PC-3 (cell line): ENCODE measurements around the gene BMPR1A. TPM values are rescaled to one million over a fixed set of nuclear protein-coding genes. Genes with fewer than 3 reads are reported as not detected.

Experiments used
- ATAC-seq: fragments of 200-7000 bp; cut with Tn5 transposase; 2 replicates; pipeline ENCODE4 v1.9.1; 2020; ENCODE audit warnings: mild to moderate bottlenecking, moderate library complexity
- Bru-seq: library from RNA; stranded (reverse); fragments of 400-500 nt; gene quantifications from one replicate; lab custom pipeline; 2021; lab: Mats Ljungman, UMichigan
- BruChase-seq, 2 experiments: library from RNA; stranded (reverse); fragments of 400-500 nt; gene quantifications; one replicate each; lab custom pipeline; 2021; lab: Mats Ljungman, UMichigan
- BruUV-seq: library from RNA; stranded (reverse); fragments of 400-500 nt; replicated peaks from 2 replicates; lab custom pipeline; 2021; lab: Mats Ljungman, UMichigan
- CTCF ChIA-PET: fragments of 300-600 bp; sonication (Branson Sonifier 250); formaldehyde crosslinking; loops from one replicate; lab custom pipeline; 2022; ENCODE audit warnings: antibody characterized with exemption; lab: Charles Lee
- POLR2A ChIA-PET: fragments of 300-600 bp; sonication (Branson Sonifier 250); formaldehyde crosslinking; loops from one replicate; lab custom pipeline; 2022; ENCODE audit warnings: antibody characterized with exemption; ENCODE audit not compliant: unreplicated experiment; lab: Charles Lee
- DNase-seq: peaks from one replicate; pipeline ENCODE4 v3.0.0-alpha.2; 2015
- H2AFZ ChIP-seq: fragments of 300-600 bp; sonication (generic); 2 replicates; pipeline ENCODE4 v1.6.0; 2016; ENCODE audit warnings: antibody characterized with exemption, low read length
- H3F3A ChIP-seq: fragments of 300-600 bp; sonication (generic); one replicate; pipeline ENCODE4 v1.6.0; 2017; ENCODE audit warnings: antibody characterized with exemption, low read length, control low read depth, mild to moderate bottlenecking; ENCODE audit not compliant: unreplicated experiment
- H3K27ac ChIP-seq: fragments of 300-600 bp; sonication (generic); 2 replicates; pipeline ENCODE4 v1.5.1; 2016; ENCODE audit warnings: mild to moderate bottlenecking, low read length
- H3K27me3 ChIP-seq: fragments of 300-600 bp; sonication (generic); 2 replicates; pipeline ENCODE4 v1.6.1; 2016; ENCODE audit warnings: low read length, mixed read lengths
- H3K36me3 ChIP-seq: fragments of 300-600 bp; sonication (generic); 2 replicates; pipeline ENCODE4 v1.6.1; 2016; ENCODE audit warnings: low read depth, mixed run types, low read length, mixed read lengths
- H3K4me1 ChIP-seq: fragments of 300-600 bp; sonication (generic); 2 replicates; pipeline ENCODE4 v1.5.1; 2016; ENCODE audit warnings: low read length; ENCODE audit not compliant: insufficient read depth
- H3K4me2 ChIP-seq: fragments of 300-600 bp; sonication (generic); 2 replicates; pipeline ENCODE4 v1.6.0; 2016; ENCODE audit warnings: low read length
- H3K4me3 ChIP-seq: fragments of 300-600 bp; sonication (generic); 2 replicates; pipeline ENCODE4 v1.5.1; 2016; ENCODE audit warnings: mild to moderate bottlenecking, low read length, mixed read lengths
- H3K79me2 ChIP-seq: fragments of 300-600 bp; sonication (generic); 2 replicates; pipeline ENCODE4 v1.6.1; 2017; ENCODE audit warnings: low read length, mixed read lengths
- H3K9ac ChIP-seq: fragments of 300-600 bp; sonication (generic); 2 replicates; pipeline ENCODE4 v1.6.0; 2016; ENCODE audit warnings: mild to moderate bottlenecking, low read length
- H3K9me2 ChIP-seq: fragments of 300-600 bp; sonication (generic); replicated peaks from 2 replicates; pipeline ENCODE4 v1.6.1; 2016; ENCODE audit warnings: mixed run types, low read length, mixed read lengths
- H3K9me3 ChIP-seq: fragments of 300-600 bp; sonication (generic); 2 replicates; pipeline ENCODE4 v1.6.1; 2016; ENCODE audit warnings: low read length, mixed read lengths
- H4K20me1 ChIP-seq: fragments of 300-600 bp; sonication (generic); 2 replicates; pipeline ENCODE4 v1.6.1; 2016; ENCODE audit warnings: low read length, mixed read lengths
- CTCF ChIP-seq: fragments of 300-600 bp; sonication (generic); conservative IDR thresholded peaks from 2 replicates; pipeline ENCODE4 v1.5.1; 2017; ENCODE audit warnings: antibody characterized with exemption, low read depth, mild to moderate bottlenecking, low read length
- EZH2 ChIP-seq: fragments of 300-600 bp; sonication (generic); IDR thresholded peaks from one replicate; pipeline ENCODE4 v1.6.1; 2017; ENCODE audit warnings: antibody characterized with exemption, mild to moderate bottlenecking, low read length; ENCODE audit not compliant: unreplicated experiment
- EZH2phosphoT487 ChIP-seq: fragments of 300-600 bp; sonication (generic); IDR thresholded peaks from 2 replicates; pipeline ENCODE4 v1.6.1; 2018; ENCODE audit warnings: mild to moderate bottlenecking, antibody characterized with exemption, low read length, borderline replicate concordance
- intact Hi-C: fragments of 100-400 bp; cut with micrococcal nuclease; formaldehyde crosslinking; loops from 2 replicates; pipeline ENCODE4 v1.9.0; 2023
- long read RNA-seq: library from polyadenylated mRNA; unstranded; transcript quantifications from one replicate; pipeline ENCODE4 v2.0.0, GENCODE V29; 2021; ENCODE audit not compliant: unreplicated experiment
- total RNA-seq: library from RNA; depleted of rRNA; stranded (reverse); fragments of >200 nt; gene quantifications from 2 replicates; pipeline ENCODE4 v1.2.3, GENCODE V29; 2014; rRNA removed

Gene BMPR1A
- total RNA-seq (10.5 and 14.5 TPM in 2 replicates), Bru-seq, nascent RNA (percentile 70 among the genes with signal in this experiment), BruChase-seq, experiment 1, labeled RNA remaining after a 6-hour chase (percentile 70 among the genes with signal in this experiment), BruChase-seq, experiment 2, labeled RNA remaining after a 2-hour chase (percentile 70 among the genes with signal in this experiment)
- long read RNA-seq, full-length matches to known transcripts = 34 of 52 reads
- long read RNA-seq, partial matches to known transcripts = 4 of 52 reads
- long read RNA-seq, other reads (novel, unspliced or antisense) = 14 of 52 reads

- intact Hi-C loops = loop anchor here (1.0 to 2.0 kb wide), 2 partner anchors 46 to 143 kb away; no protein-coding TSS in a partner anchor
- Histone ChIP-seq H4K20me1 (no peaks in the 10 kb centered on the region; the same call in 1 of the 2 replicates), H3K4me3 (peak within 1 kb of the TSS; percentile 90), H3K79me2 (peaks cover 64% of the 10 kb centered on the region), H3K27me3 (no peaks in the 10 kb centered on the region), H3K9ac (peak within 1 kb of the TSS; percentile 96), H3K4me2 (peak within 1 kb of the TSS; percentile 87), H3K9me2 (no peaks in the 10 kb centered on the region), H3K36me3 (no peaks in the 10 kb centered on the region), H3K9me3 (no peaks in the 10 kb centered on the region), H3F3A (no peaks in the 10 kb centered on the region), H3K4me1 (peaks cover 9% of the 10 kb centered on the region; the same call in 1 of the 2 replicates), H2AFZ (peak within 1 kb of the TSS; percentile 93), H3K27ac (peak within 1 kb of the TSS; percentile 60)
- TF ChIP-seq EZH2phosphoT487 = no peak
- no peak for TF ChIP-seq EZH2
- TF ChIP-seq CTCF = no peak
- ATAC-seq (peak; percentile 66), DNase-seq (peak; percentile 86)
- POLR2A ChIA-PET = interaction anchor here (0.7 kb wide), 2 partner anchors 23 to 108 kb away, joined by 3 read pairs; no protein-coding TSS in a partner anchor
- no TSS peak for BruUV-seq
- CTCF ChIA-PET = no interaction called here
These were observed at the start of gene BMPR1A for GRCh38 chr10:86756511-86757112. BMPR1A (plus strand) TSS chr10:86756619; CDS start chr10:86876019, 119,400 bp downstream.

GRCh38 chr10:86706977-86707376, 49.4 kb upstream of the BMPR1A start:
- Histone ChIP-seq H3K4me3 (no peak overlapping the region), H3K27ac (no peak overlapping the region), H3K79me2 (no peaks in the 10 kb centered on the region), H4K20me1 (no peaks in the 10 kb centered on the region), H3F3A (no peaks in the 10 kb centered on the region), H3K9ac (no peak overlapping the region), H2AFZ (no peak overlapping the region), H3K4me2 (no peak overlapping the region), H3K9me2 (no peaks in the 10 kb centered on the region), H3K4me1 (peaks cover 5% of the 10 kb centered on the region), H3K27me3 (no peaks in the 10 kb centered on the region), H3K9me3 (no peaks in the 10 kb centered on the region), H3K36me3 (no peaks in the 10 kb centered on the region)
- no peak for TF ChIP-seq CTCF
- no peak for TF ChIP-seq EZH2phosphoT487
- TF ChIP-seq EZH2 = no peak
- ChIA-PET POLR2A (no interaction called here), CTCF (no interaction called here)
- no peak for DNase-seq
- intact Hi-C loops = no loop called here
- no peak for ATAC-seq
- BruUV-seq = no TSS peak
